GM23338 (cell line): Measurements from ENCODE around the gene MAN1C1. TPM values are rescaled to one million over a fixed set of nuclear protein-coding genes. Genes with fewer than 3 reads are reported as not detected.

ENCODE experiments used
- polyA plus RNA-seq: library from polyadenylated mRNA; unstranded; fragments of >200 nt; fragmentation: Nextera tagmentation; extraction: Ambion mirVana; gene quantifications from 2 replicates; pipeline ENCODE4 v1.2.1, GENCODE V29; 2016
- total RNA-seq: library from RNA; depleted of rRNA; stranded (reverse); fragments of >200 nt; shearing (Covaris generic); gene quantifications from 2 replicates; pipeline ENCODE4 v1.2.3, GENCODE V29; 2014; rRNA removed

The MAN1C1 gene
- total and polyA plus RNA-seq, 2 experiments from 2014 or later = 5.4 to 13.6 TPM

Other genes with a start within 250 kb of the MAN1C1 start
- gene RHCE, start 196.0 kb upstream of the MAN1C1 start, total RNA-seq = 0.17 TPM in 1 of 2 replicates, not detected in the other
- gene RHCE, start 196.0 kb upstream of the MAN1C1 start, polyA plus RNA-seq = 0.15 and 0.38 TPM in 2 replicates
- gene MACO1, start 185.9 kb upstream of the MAN1C1 start, total RNA-seq = 8.9 and 9.8 TPM in 2 replicates
- gene MACO1, start 185.9 kb upstream of the MAN1C1 start, polyA plus RNA-seq = 10.3 and 10.6 TPM in 2 replicates
- 17.1 and 22.7 TPM in 2 replicates for gene LDLRAP1, start 73.2 kb upstream of the MAN1C1 start, total RNA-seq
- gene LDLRAP1, start 73.2 kb upstream of the MAN1C1 start, polyA plus RNA-seq = 6.5 and 9.6 TPM in 2 replicates
- gene SELENON, start 183.4 kb downstream of the MAN1C1 start, total RNA-seq = 88.2 and 93.2 TPM in 2 replicates
- gene SELENON, start 183.4 kb downstream of the MAN1C1 start, polyA plus RNA-seq = 17.9 and 19.9 TPM in 2 replicates
- 22.7 and 23.5 TPM in 2 replicates for gene MTFR1L, start 203.2 kb downstream of the MAN1C1 start, total RNA-seq
- 13.4 and 14.8 TPM in 2 replicates for gene MTFR1L, start 203.2 kb downstream of the MAN1C1 start, polyA plus RNA-seq
- 20.9 and 24.1 TPM in 2 replicates for gene AUNIP, start 242.7 kb downstream of the MAN1C1 start, total RNA-seq
- gene AUNIP, start 242.7 kb downstream of the MAN1C1 start, polyA plus RNA-seq = 21.2 and 21.9 TPM in 2 replicates